ENCODE results near the gene MYL1. TPM values are rescaled to one million over a fixed set of nuclear protein-coding genes. Genes with fewer than 3 reads are reported as not detected.

Gene MYL1
- polyA plus RNA-seq, 1 donor (not counting 4 experiments of a cell fraction or from before 2014, with no cell fraction given) = not detected

DNA sequence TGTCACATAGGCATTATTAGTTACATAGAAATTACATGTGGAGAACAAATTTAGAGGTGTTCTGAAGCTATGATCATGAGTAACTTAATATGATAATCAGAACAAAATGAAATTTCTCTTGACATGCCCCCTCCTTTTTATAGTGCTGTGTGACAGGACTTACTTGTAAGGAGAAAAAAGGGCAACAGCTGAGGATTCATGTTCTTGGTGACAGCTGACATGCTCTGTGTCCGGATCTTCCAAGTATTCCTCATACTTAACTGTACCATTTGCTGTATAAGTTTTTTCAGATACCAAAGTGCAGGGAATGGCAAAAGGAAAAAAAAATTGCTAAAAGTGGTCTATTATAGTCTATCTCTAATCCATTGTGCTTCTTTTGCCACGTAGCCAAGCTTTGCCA, 3.5 kb upstream of the MYL1 start:
- dilution Hi-C loops (cut with MboI; ENCODE audit: extremely low pct_ligation_motif_present, low sequenced_read_pairs) = no loop called here
- no peaks in the 10 kb centered on the region for H4K20me1 ChIP-seq (ENCODE audit: control insufficient read depth, extremely low read depth, insufficient read depth, low read length)
- no peaks in the 10 kb centered on the region for H3K9me1 ChIP-seq (ENCODE audit: control insufficient read depth, extremely low read depth, insufficient read depth, low read length)
- H3K4me2 ChIP-seq (ENCODE audit: control insufficient read depth, extremely low read depth, insufficient read depth, low read depth, low read length) = no peak overlapping the region
- H3K27ac ChIP-seq (ENCODE audit: control insufficient read depth, insufficient read depth, low read length) = no peak overlapping the region
- no peaks in the 10 kb centered on the region for H3K36me3 ChIP-seq (ENCODE audit: control insufficient read depth in 2 of 2, extremely low read depth in 1 of 2, insufficient read depth in 2 of 2, low read length in 2 of 2)
- no peak for DNase-seq (ENCODE audit: low read depth, low spot score)
- H3K27me3 ChIP-seq (ENCODE audit: control insufficient read depth, extremely low read depth, insufficient read depth, low read length) = no peaks in the 10 kb centered on the region
- no peak overlapping the region for H2AFZ ChIP-seq (ENCODE audit: control insufficient read depth, low read length)
- H3K4me1 ChIP-seq (ENCODE audit: control insufficient read depth, extremely low read depth, insufficient read depth, low read length) = no peaks in the 10 kb centered on the region
- no peaks in the 10 kb centered on the region for H3K9me3 ChIP-seq (ENCODE audit: control insufficient read depth, low read depth, low read length)
- TF ChIP-seq EZH2 (IDR thresholded peaks at IDR 0.05; ENCODE audit: low read length) (no peak), CTCF (optimal IDR thresholded peaks at IDR 0.05 in 1 of 3, IDR thresholded peaks at IDR 0.05 in 1 of 3, conservative IDR thresholded peaks at IDR 0.05 in 1 of 3; ENCODE audit: extremely low read depth in 1 of 3, insufficient read depth in 2 of 3, low read length in 3 of 3) (no peak)
- no peaks in the 10 kb centered on the region for H3K79me2 ChIP-seq (ENCODE audit: control insufficient read depth, insufficient read depth, low read length)
- no peak overlapping the region for H3K9ac ChIP-seq (ENCODE audit: control insufficient read depth, extremely low read depth, insufficient read depth, low read length)
- FAIRE-seq = no peak
- H3K4me3 ChIP-seq (ENCODE audit: control insufficient read depth in 2 of 3, extremely low read depth in 1 of 3, insufficient read depth in 2 of 3, low read depth in 1 of 3, low read length in 3 of 3) = no peak overlapping the region

GRCh38 chr2:210310550-210310949, 4.4 kb downstream of the MYL1 start:
- dilution Hi-C loops (cut with MboI; ENCODE audit: extremely low pct_ligation_motif_present, low sequenced_read_pairs) = no loop called here
- Histone ChIP-seq H3K27me3 (ENCODE audit: control insufficient read depth, extremely low read depth, insufficient read depth, low read length) (no peaks in the 10 kb centered on the region), H4K20me1 (ENCODE audit: control insufficient read depth, extremely low read depth, insufficient read depth, low read length) (no peaks in the 10 kb centered on the region), H3K9ac (ENCODE audit: control insufficient read depth, extremely low read depth, insufficient read depth, low read length) (no peak overlapping the region), H3K36me3 (ENCODE audit: control insufficient read depth in 2 of 2, extremely low read depth in 1 of 2, insufficient read depth in 2 of 2, low read length in 2 of 2) (no peaks in the 10 kb centered on the region), H3K79me2 (ENCODE audit: control insufficient read depth, insufficient read depth, low read length) (no peaks in the 10 kb centered on the region), H3K4me2 (ENCODE audit: control insufficient read depth, extremely low read depth, insufficient read depth, low read depth, low read length) (no peak overlapping the region), H2AFZ (ENCODE audit: control insufficient read depth, low read length) (no peak overlapping the region), H3K9me3 (ENCODE audit: control insufficient read depth, low read depth, low read length) (no peaks in the 10 kb centered on the region), H3K9me1 (ENCODE audit: control insufficient read depth, extremely low read depth, insufficient read depth, low read length) (no peaks in the 10 kb centered on the region), H3K27ac (ENCODE audit: control insufficient read depth, insufficient read depth, low read length) (no peak overlapping the region), H3K4me1 (ENCODE audit: control insufficient read depth, extremely low read depth, insufficient read depth, low read length) (no peaks in the 10 kb centered on the region), H3K4me3 (ENCODE audit: control insufficient read depth in 2 of 3, extremely low read depth in 1 of 3, insufficient read depth in 2 of 3, low read depth in 1 of 3, low read length in 3 of 3) (no peak overlapping the region)
- no peak for FAIRE-seq
- TF ChIP-seq EZH2 (IDR thresholded peaks at IDR 0.05; ENCODE audit: low read length) (no peak), CTCF (optimal IDR thresholded peaks at IDR 0.05 in 1 of 3, IDR thresholded peaks at IDR 0.05 in 1 of 3, conservative IDR thresholded peaks at IDR 0.05 in 1 of 3; ENCODE audit: extremely low read depth in 1 of 3, insufficient read depth in 2 of 3, low read length in 3 of 3) (no peak)
- no peak for DNase-seq (ENCODE audit: low read depth, low spot score)

All from keratinocyte (primary cell).